Keratinocyte (primary cell): ENCODE data around the gene GBP4. TPM values are rescaled to one million over a fixed set of nuclear protein-coding genes. Genes with fewer than 3 reads are reported as not detected.

ENCODE experiments used
- DNase-seq: peaks from one replicate; pipeline ENCODE4 v3.0.0-alpha.2; 2011; ENCODE audit warnings: low read depth, missing footprints, low spot score
- FAIRE-seq: peaks from 2 replicates; lab custom pipeline; 2011; peaks lifted over from hg19 to GRCh38; lab: Jason Lieb, UNC
- H2AFZ ChIP-seq: 2 replicates; pipeline ENCODE4 v1.6.0; 2012; ENCODE audit warnings: low read length, control low read depth, inconsistent platforms; ENCODE audit not compliant: control insufficient read depth
- H3K27ac ChIP-seq: 2 replicates; pipeline ENCODE4 v1.5.1; 2011; ENCODE audit warnings: low read length; ENCODE audit not compliant: control insufficient read depth, insufficient read depth
- H3K27me3 ChIP-seq: 3 replicates; pipeline ENCODE4 v1.6.0; 2011; ENCODE audit warnings: low read length; ENCODE audit not compliant: control insufficient read depth, insufficient read depth; ENCODE audit errors: extremely low read depth
- H3K36me3 ChIP-seq, 2 experiments: 2 replicates in 1 of 2; 3 replicates in 1 of 2; pipeline ENCODE4 v1.5.1; 2011; ENCODE audit warnings: low read length in 2 of 2, mild to moderate bottlenecking in 1 of 2; ENCODE audit not compliant: control insufficient read depth in 2 of 2, insufficient read depth in 2 of 2; ENCODE audit errors: extremely low read depth in 1 of 2
- H3K4me1 ChIP-seq: 3 replicates; pipeline ENCODE4 v1.5.1; 2011; ENCODE audit warnings: low read length; ENCODE audit not compliant: control insufficient read depth, insufficient read depth; ENCODE audit errors: extremely low read depth
- H3K4me2 ChIP-seq: 3 replicates; pipeline ENCODE4 v1.6.0; 2011; ENCODE audit warnings: low read depth, low read length; ENCODE audit not compliant: control insufficient read depth, insufficient read depth; ENCODE audit errors: extremely low read depth
- H3K4me3 ChIP-seq, 3 experiments: fragments of 200-600 bp in 1 of 3; sonication (generic) in 1 of 3; 2 replicates in 2 of 3; 3 replicates in 1 of 3; pipeline ENCODE4 v1.5.1; 2011 to 2016; ENCODE audit warnings: low read length in 3 of 3, mild to moderate bottlenecking in 3 of 3, control low read depth in 2 of 3, inconsistent platforms in 1 of 3, low read depth in 1 of 3, mixed read lengths in 1 of 3, mixed run types in 1 of 3, moderate library complexity in 1 of 3; ENCODE audit not compliant: control insufficient read depth in 2 of 3, insufficient read depth in 2 of 3; ENCODE audit errors: extremely low read depth in 1 of 3
- H3K79me2 ChIP-seq: 2 replicates; pipeline ENCODE4 v1.6.0; 2012; ENCODE audit warnings: low read length; ENCODE audit not compliant: control insufficient read depth, insufficient read depth
- H3K9ac ChIP-seq: 3 replicates; pipeline ENCODE4 v1.6.0; 2011; ENCODE audit warnings: low read length; ENCODE audit not compliant: control insufficient read depth, insufficient read depth; ENCODE audit errors: extremely low read depth
- H3K9me1 ChIP-seq: 3 replicates; pipeline ENCODE4 v1.6.0; 2011; ENCODE audit warnings: low read length; ENCODE audit not compliant: control insufficient read depth, insufficient read depth; ENCODE audit errors: extremely low read depth
- H3K9me3 ChIP-seq: 2 replicates; pipeline ENCODE4 v1.5.1; 2012; ENCODE audit warnings: low read depth, low read length; ENCODE audit not compliant: control insufficient read depth
- H4K20me1 ChIP-seq: 3 replicates; pipeline ENCODE4 v1.6.0; 2011; ENCODE audit warnings: low read length; ENCODE audit not compliant: control insufficient read depth, insufficient read depth; ENCODE audit errors: extremely low read depth
- CTCF ChIP-seq, 3 experiments: IDR thresholded peaks in 1 of 3; conservative IDR thresholded peaks in 1 of 3; optimal IDR thresholded peaks in 1 of 3; 2 replicates in 2 of 3; 3 replicates in 1 of 3; pipeline versions ENCODE3 to v1.5.1; 2011; ENCODE audit warnings: low read length in 3 of 3, mild to moderate bottlenecking in 3 of 3, moderate library complexity in 2 of 3, control low read depth in 1 of 3, inconsistent platforms in 1 of 3; ENCODE audit not compliant: insufficient read depth in 2 of 3; ENCODE audit errors: extremely low read depth in 1 of 3
- EZH2 ChIP-seq: IDR thresholded peaks from one replicate; pipeline ENCODE4 v1.6.1; 2012; ENCODE audit warnings: inconsistent platforms, mild to moderate bottlenecking, low read length, moderate library complexity
- dilution Hi-C: fragments of 300-500 bp; cut with MboI; formaldehyde crosslinking; loops from one replicate; pipeline ENCODE4 v1.7.0; 2020; ENCODE audit warnings: low sequenced_read_pairs; ENCODE audit not compliant: extremely low pct_ligation_motif_present
- polyA plus RNA-seq, 5 experiments: library from polyadenylated mRNA; depleted of rRNA in 3 of 5; stranded (reverse) in 3 of 5; stranded (forward) in 1 of 5; unstranded in 1 of 5; fragments of >200 nt; gene quantifications; 1 replicate in 1 of 5; 2 replicates in 3 of 5; 3 replicates in 1 of 5; pipeline versions ENCODE4 v1.2.1 to v1.2.3, GENCODE V29; 2011 to 2012; ENCODE audit warnings: missing spikeins in 2 of 5, low read depth in 1 of 5, low replicate concordance in 1 of 5

GBP4 gene
- polyA plus RNA-seq, 1 donor (not counting 4 experiments of a cell fraction or from before 2014, with no cell fraction given) = 0.01 TPM

- no peak for DNase-seq
- Histone ChIP-seq H3K9me1 (no peaks in the 10 kb centered on the region), H3K36me3 (no peaks in the 10 kb centered on the region), H3K4me1 (no peaks in the 10 kb centered on the region), H3K79me2 (no peaks in the 10 kb centered on the region), H2AFZ (no peak overlapping the region), H3K9me3 (no peaks in the 10 kb centered on the region), H3K4me3 (no peak overlapping the region), H3K27me3 (no peaks in the 10 kb centered on the region), H3K4me2 (no peak overlapping the region), H3K9ac (no peak overlapping the region), H3K27ac (no peak overlapping the region), H4K20me1 (no peaks in the 10 kb centered on the region)
- TF ChIP-seq CTCF (optimal IDR thresholded peaks at IDR 0.05 in 1 of 3, IDR thresholded peaks at IDR 0.05 in 1 of 3, conservative IDR thresholded peaks at IDR 0.05 in 1 of 3; ENCODE audit: extremely low read depth in 1 of 3, insufficient read depth in 2 of 3, low read length in 3 of 3) = no peak
- no peak for TF ChIP-seq EZH2
- no peak for FAIRE-seq
- dilution Hi-C loops = no loop called here
Observed at GRCh38 chr1:89166705-89167104, 32.0 kb downstream of the GBP4 start.

- no peak overlapping the region for H2AFZ ChIP-seq
- no peaks in the 10 kb centered on the region for H3K36me3 ChIP-seq
- no peaks in the 10 kb centered on the region for H3K9me1 ChIP-seq
- no peak overlapping the region for H3K4me3 ChIP-seq
- no peaks in the 10 kb centered on the region for H3K4me1 ChIP-seq
- H3K27ac ChIP-seq = no peak overlapping the region
- no peak for FAIRE-seq
- no peaks in the 10 kb centered on the region for H3K27me3 ChIP-seq
- TF ChIP-seq CTCF (optimal IDR thresholded peaks at IDR 0.05 in 1 of 3, IDR thresholded peaks at IDR 0.05 in 1 of 3, conservative IDR thresholded peaks at IDR 0.05 in 1 of 3; ENCODE audit: extremely low read depth in 1 of 3, insufficient read depth in 2 of 3, low read length in 3 of 3) (no peak), EZH2 (no peak)
- no peak overlapping the region for H3K9ac ChIP-seq
- H3K9me3 ChIP-seq = no peaks in the 10 kb centered on the region
- H4K20me1 ChIP-seq = no peaks in the 10 kb centered on the region
- DNase-seq = no peak
- H3K79me2 ChIP-seq = no peaks in the 10 kb centered on the region
- H3K4me2 ChIP-seq = no peak overlapping the region
- dilution Hi-C loops = no loop called here
Observed at GRCh38 chr1:89165811-89166210, 32.9 kb downstream of the GBP4 start.
